Peyer's patch (tissue), 4 donors: ENCODE measurements around the gene CDH23.

Experiments
- CTCF ChIP-seq, 6 experiments: fragments of 450-650 bp in 4 of 6; fragments of 200-600 bp in 2 of 6; sonication (generic) in 1 of 6; IDR thresholded peaks; one replicate each; pipeline ENCODE4 v1.5.1; 2017 to 2019; ENCODE audit warnings: antibody characterized with exemption in 6 of 6, mild to moderate bottlenecking in 3 of 6, moderate library complexity in 1 of 6
- POLR2A ChIP-seq, 2 donors: fragments of 450-650 bp; IDR thresholded peaks; one replicate each; pipeline ENCODE4 v1.5.1; 2017; ENCODE audit warnings: antibody characterized with exemption in 2 of 2, mild to moderate bottlenecking in 2 of 2, moderate library complexity in 2 of 2

- TF ChIP-seq CTCF (IDR thresholded peaks at IDR 0.05) (no peak), POLR2A (IDR thresholded peaks at IDR 0.05) (no peak)
Observed at GRCh38 chr10:71515531-71516172, 118.9 kb downstream of the CDH23 start.
